ENCODE data around the gene ERC2.

ERC2 gene

GRCh38 chr3:55524565-55525244, 943.6 kb downstream of the ERC2 start:
- Histone ChIP-seq H3K4me1 (ENCODE audit: insufficient read depth, low read length, poor library complexity, severe bottlenecking) (peaks cover 44% of the 10 kb centered on the region), H4K20me1 (ENCODE audit: insufficient read depth, low read length, poor library complexity, severe bottlenecking) (no peaks in the 10 kb centered on the region), H3K36me3 (ENCODE audit: insufficient read depth, low read length) (no peaks in the 10 kb centered on the region), H3K27me3 (ENCODE audit: insufficient read depth, low read length, poor library complexity, severe bottlenecking) (no peaks in the 10 kb centered on the region), H3K4me3 (ENCODE audit: low read length, poor library complexity, severe bottlenecking) (no peak overlapping the region), H3K9me3 (ENCODE audit: insufficient read depth, low read depth, low read length) (no peaks in the 10 kb centered on the region), H3K9ac (ENCODE audit: low read depth, low read length, poor library complexity, severe bottlenecking) (no peak overlapping the region), H3K9me2 (replicated peaks; ENCODE audit: low read depth, low read length) (no peaks in the 10 kb centered on the region), H3F3A (ENCODE audit: low read depth) (peaks cover 3% of the 10 kb centered on the region; the same call in 1 of the 2 replicates), H2AFZ (ENCODE audit: low read length) (no peak overlapping the region), H3K4me2 (ENCODE audit: low read depth, low read length, poor library complexity, severe bottlenecking) (no peak overlapping the region), H3K79me2 (ENCODE audit: insufficient read depth, low read length) (no peaks in the 10 kb centered on the region)
- no peak for TF ChIP-seq EZH2phosphoT487 (IDR thresholded peaks at IDR 0.05; ENCODE audit: borderline replicate concordance)

GRCh38 chr3:55523471-55523870, 944.8 kb downstream of the ERC2 start:
- TF ChIP-seq EZH2phosphoT487 (IDR thresholded peaks at IDR 0.05; ENCODE audit: borderline replicate concordance) (no peak), CTCF (conservative IDR thresholded peaks at IDR 0.05; ENCODE audit: low read length) (no peak)
- Histone ChIP-seq H2AFZ (ENCODE audit: low read length) (no peak overlapping the region), H3K9me2 (replicated peaks; ENCODE audit: low read depth, low read length) (no peaks in the 10 kb centered on the region), H3K36me3 (ENCODE audit: insufficient read depth, low read length) (no peaks in the 10 kb centered on the region), H3K4me1 (ENCODE audit: insufficient read depth, low read length, poor library complexity, severe bottlenecking) (peaks cover 44% of the 10 kb centered on the region), H3K4me3 (ENCODE audit: low read length, poor library complexity, severe bottlenecking) (no peak overlapping the region), H4K20me1 (ENCODE audit: insufficient read depth, low read length, poor library complexity, severe bottlenecking) (no peaks in the 10 kb centered on the region), H3K9ac (ENCODE audit: low read depth, low read length, poor library complexity, severe bottlenecking) (no peak overlapping the region), H3K4me2 (ENCODE audit: low read depth, low read length, poor library complexity, severe bottlenecking) (no peak overlapping the region), H3K9me3 (ENCODE audit: insufficient read depth, low read depth, low read length) (no peaks in the 10 kb centered on the region), H3F3A (ENCODE audit: low read depth) (peaks cover 3% of the 10 kb centered on the region; the same call in 1 of the 2 replicates), H3K27me3 (ENCODE audit: insufficient read depth, low read length, poor library complexity, severe bottlenecking) (no peaks in the 10 kb centered on the region), H3K79me2 (ENCODE audit: insufficient read depth, low read length) (no peaks in the 10 kb centered on the region)

GRCh38 chr3:55521738-55522421, 946.4 kb downstream of the ERC2 start:
- H3K27me3 ChIP-seq (ENCODE audit: insufficient read depth, low read length, poor library complexity, severe bottlenecking), result no peaks in the 10 kb centered on the region
- H3K9me3 ChIP-seq (ENCODE audit: insufficient read depth, low read depth, low read length), result no peaks in the 10 kb centered on the region
- H2AFZ ChIP-seq (ENCODE audit: low read length), result peak overlapping the region; percentile 72
- TF ChIP-seq CTCF (conservative IDR thresholded peaks at IDR 0.05; ENCODE audit: low read length) (no peak), EZH2phosphoT487 (IDR thresholded peaks at IDR 0.05; ENCODE audit: borderline replicate concordance) (no peak)
- peak overlapping the region; percentile 56 for H3K9ac ChIP-seq (ENCODE audit: low read depth, low read length, poor library complexity, severe bottlenecking)
- peaks cover 44% of the 10 kb centered on the region for H3K4me1 ChIP-seq (ENCODE audit: insufficient read depth, low read length, poor library complexity, severe bottlenecking)
- no peaks in the 10 kb centered on the region for H3K36me3 ChIP-seq (ENCODE audit: insufficient read depth, low read length)
- H3K4me3 ChIP-seq (ENCODE audit: low read length, poor library complexity, severe bottlenecking), result peak overlapping the region; percentile 56
- H3K9me2 ChIP-seq (replicated peaks; ENCODE audit: low read depth, low read length), result no peaks in the 10 kb centered on the region
- no peaks in the 10 kb centered on the region for H4K20me1 ChIP-seq (ENCODE audit: insufficient read depth, low read length, poor library complexity, severe bottlenecking)
- H3F3A ChIP-seq (ENCODE audit: low read depth), result peaks cover 3% of the 10 kb centered on the region; the same call in 1 of the 2 replicates
- peak overlapping the region; percentile 78 for H3K4me2 ChIP-seq (ENCODE audit: low read depth, low read length, poor library complexity, severe bottlenecking)
- H3K79me2 ChIP-seq (ENCODE audit: insufficient read depth, low read length), result no peaks in the 10 kb centered on the region
